HepG2 (cell line): ENCODE measurements around the gene SERINC5. TPM values are rescaled to one million over a fixed set of nuclear protein-coding genes. Genes with fewer than 3 reads are reported as not detected.

ENCODE experiments used
- ERF ChIP-seq: IDR thresholded peaks from 2 replicates; pipeline ENCODE4 v1.6.1; 2018; ENCODE audit warnings: missing biosample characterization, missing genetic modification reagents
- LCORL ChIP-seq, 2 experiments: fragments of 450-650 bp in 1 of 2; sonication (generic) in 1 of 2; formaldehyde crosslinking in 1 of 2; IDR thresholded peaks; 2 replicates each; pipeline versions ENCODE4 v1.5.0 to v1.6.1; 2017 to 2020; ENCODE audit warnings: antibody characterized with exemption in 1 of 2, missing genetic modification reagents in 1 of 2
- MXD4 ChIP-seq: IDR thresholded peaks from 2 replicates; pipeline ENCODE4 v1.6.1; 2016; ENCODE audit warnings: mild to moderate bottlenecking, missing biosample characterization, missing genetic modification reagents
- ZMYM4 ChIP-seq: sonication (generic); formaldehyde crosslinking; IDR thresholded peaks from 2 replicates; pipeline ENCODE4 v1.8.1; 2023; ENCODE audit warnings: mild to moderate bottlenecking, missing genetic modification reagents
- ZNF264 ChIP-seq: sonication (generic); formaldehyde crosslinking; IDR thresholded peaks from 2 replicates; pipeline ENCODE4 v1.4.0; 2020; ENCODE audit warnings: missing genetic modification reagents
- ZNF335 ChIP-seq: sonication (generic); formaldehyde crosslinking; IDR thresholded peaks from 2 replicates; pipeline ENCODE4 v1.4.0; 2020; ENCODE audit warnings: missing genetic modification reagents
- ZNF543 ChIP-seq: sonication (generic); formaldehyde crosslinking; IDR thresholded peaks from 2 replicates; pipeline ENCODE4 v1.4.0; 2020; ENCODE audit warnings: mild to moderate bottlenecking, missing genetic modification reagents
- polyA plus RNA-seq, 8 experiments: library from polyadenylated mRNA; depleted of rRNA in 3 of 8; stranded (reverse) in 7 of 8; unstranded in 1 of 8; fragments of >200 nt; fragmentation: Illumina TruSeq in 4 of 8; extraction: Trizol in 4 of 8; gene quantifications; 2 replicates each; pipeline versions ENCODE4 v1.2.1 to v1.2.3, GENCODE V29; 2011 to 2016; ENCODE audit warnings: low read depth in 4 of 8, missing spikeins in 1 of 8, mixed read lengths in 1 of 8; ENCODE audit not compliant: insufficient read depth in 1 of 8
- total RNA-seq, 5 experiments: library from RNA; depleted of rRNA; stranded (reverse); fragments of >200 nt; fragmentation: Illumina TruSeq; extraction: Trizol; gene quantifications; 2 replicates each; pipeline ENCODE4 v1.2.3, GENCODE V29; 2016; ENCODE audit warnings: low read depth in 1 of 5
- TF ChIP-seq, protein P1 (sequence below): sonication (generic); formaldehyde crosslinking; IDR thresholded peaks from 2 replicates; pipeline ENCODE4 v1.8.1; 2023; ENCODE audit warnings: mild to moderate bottlenecking, moderate library complexity, missing genetic modification reagents
- TF ChIP-seq, protein P2 (sequence below): sonication (generic); formaldehyde crosslinking; IDR thresholded peaks from 2 replicates; pipeline ENCODE4 v1.5.0; 2020; ENCODE audit warnings: missing genetic modification reagents
- TF ChIP-seq, protein P3 (sequence below): sonication (generic); formaldehyde crosslinking; conservative IDR thresholded peaks from 2 replicates; pipeline ENCODE4 v1.8.0; 2022; ENCODE audit warnings: mild to moderate bottlenecking, moderate library complexity, missing genetic modification reagents
- TF ChIP-seq, protein P4 (sequence below): IDR thresholded peaks from 2 replicates; pipeline ENCODE4 v1.6.1; 2016; ENCODE audit warnings: low read depth, missing genetic modification reagents, missing compliant biosample characterization
- TF ChIP-seq, protein P5 (sequence below): IDR thresholded peaks from 2 replicates; pipeline ENCODE4 v1.6.1; 2016; ENCODE audit warnings: mild to moderate bottlenecking

The SERINC5 gene
- total and polyA plus RNA-seq, 2 of the 13 experiments (the other 11 are each of a cell fraction or from before 2014, with no cell fraction given), result 17.3 to 22.8 TPM

DNA sequence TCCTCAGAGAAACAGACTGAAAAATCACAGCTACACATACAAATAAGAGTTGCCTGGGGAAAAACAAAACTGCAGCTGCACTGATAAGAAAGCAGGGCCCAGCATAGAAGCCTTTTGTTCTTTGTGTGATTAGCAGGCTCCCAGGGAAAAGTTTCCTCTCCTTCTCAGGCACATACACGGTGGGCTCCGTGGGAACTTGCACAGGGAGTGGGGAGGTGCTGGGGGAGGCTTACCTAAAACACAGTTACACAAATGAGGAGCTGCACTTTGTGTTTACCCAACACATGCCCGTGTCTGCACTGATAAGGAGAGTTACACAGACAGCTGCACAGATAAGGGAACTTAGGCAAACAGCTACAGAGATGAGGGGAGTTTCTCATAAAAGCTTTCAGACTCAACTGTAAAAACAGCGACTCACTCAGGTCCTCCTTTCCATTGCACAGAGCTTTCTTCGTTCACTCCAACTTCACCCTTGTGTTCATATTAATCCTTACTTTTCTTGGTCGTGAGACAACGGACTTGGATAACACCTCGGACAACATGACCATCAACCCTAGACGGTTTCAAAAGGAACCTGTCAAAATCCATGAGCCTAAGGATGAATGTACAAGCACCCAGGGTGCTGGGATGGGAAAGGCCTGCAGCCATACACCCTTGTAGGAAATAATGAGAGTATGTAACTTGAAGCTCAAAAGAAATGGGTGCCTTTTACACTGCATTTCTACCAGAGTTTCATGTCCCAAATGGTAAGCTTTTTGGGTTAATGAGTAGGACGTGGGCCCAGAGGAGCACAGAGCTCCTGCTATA is 50.8 kb downstream of the SERINC5 start (continued):
- TF ChIP-seq ERF (peak; percentile 77; the same call in 1 of the 2 replicates), ZMYM4 (CRISPR knock-in tag) (peak; percentile 83), ZNF335 (CRISPR knock-in tag) (peak; percentile 75; the same call in 1 of the 2 replicates), ZNF264 (CRISPR knock-in tag) (no peak), MXD4 (CRISPR knock-in tag) (peak; percentile 24; the same call in 1 of the 2 replicates), ZNF543 (CRISPR knock-in tag) (0 out of 2 replicates have a peak, but pooled peaks have one; percentile 6), LCORL (IDR thresholded peaks at IDR 0.05) (no peak), LCORL (CRISPR knock-in tag; IDR thresholded peaks at IDR 0.05) (peak; percentile 90)
- TF ChIP-seq, protein P1, sequence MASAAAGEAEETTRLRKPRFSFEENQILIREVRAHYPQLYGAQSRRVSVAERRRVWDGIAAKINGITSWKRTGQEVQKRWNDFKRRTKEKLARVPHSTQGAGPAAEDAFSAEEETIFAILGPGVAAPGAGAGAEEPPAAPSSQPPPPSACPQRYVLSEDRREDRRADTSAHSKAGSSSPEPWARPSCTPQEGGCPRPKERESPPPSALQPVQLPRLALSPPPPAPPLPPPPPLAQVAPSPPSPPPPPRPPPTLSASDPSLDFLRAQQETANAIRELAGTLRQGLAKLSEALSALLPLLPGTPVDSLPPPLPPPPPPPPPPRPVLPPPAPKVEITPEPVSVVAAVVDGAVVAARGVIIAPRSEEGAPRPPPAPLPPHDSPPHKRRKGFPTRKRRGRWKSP (CRISPR knock-in tag), result peak; percentile 27; the same call in 1 of the 2 replicates
- TF ChIP-seq, protein P2, sequence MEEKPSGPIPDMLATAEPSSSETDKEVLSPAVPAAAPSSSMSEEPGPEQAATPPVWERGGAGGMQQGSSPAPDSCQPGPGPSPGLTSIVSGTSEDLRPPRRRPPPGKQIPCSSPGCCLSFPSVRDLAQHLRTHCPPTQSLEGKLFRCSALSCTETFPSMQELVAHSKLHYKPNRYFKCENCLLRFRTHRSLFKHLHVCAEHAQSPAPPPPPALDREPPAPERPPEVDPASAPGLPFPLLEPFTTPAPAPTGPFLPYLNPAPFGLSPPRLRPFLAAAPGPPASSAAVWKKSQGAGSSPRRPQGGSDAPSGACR (CRISPR knock-in tag), result peak; percentile 76; the same call in 1 of the 2 replicates
- TF ChIP-seq, protein P3, sequence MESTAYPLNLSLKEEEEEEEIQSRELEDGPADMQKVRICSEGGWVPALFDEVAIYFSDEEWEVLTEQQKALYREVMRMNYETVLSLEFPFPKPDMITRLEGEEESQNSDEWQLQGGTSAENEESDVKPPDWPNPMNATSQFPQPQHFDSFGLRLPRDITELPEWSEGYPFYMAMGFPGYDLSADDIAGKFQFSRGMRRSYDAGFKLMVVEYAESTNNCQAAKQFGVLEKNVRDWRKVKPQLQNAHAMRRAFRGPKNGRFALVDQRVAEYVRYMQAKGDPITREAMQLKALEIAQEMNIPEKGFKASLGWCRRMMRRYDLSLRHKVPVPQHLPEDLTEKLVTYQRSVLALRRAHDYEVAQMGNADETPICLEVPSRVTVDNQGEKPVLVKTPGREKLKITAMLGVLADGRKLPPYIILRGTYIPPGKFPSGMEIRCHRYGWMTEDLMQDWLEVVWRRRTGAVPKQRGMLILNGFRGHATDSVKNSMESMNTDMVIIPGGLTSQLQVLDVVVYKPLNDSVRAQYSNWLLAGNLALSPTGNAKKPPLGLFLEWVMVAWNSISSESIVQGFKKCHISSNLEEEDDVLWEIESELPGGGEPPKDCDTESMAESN (CRISPR knock-in tag), result peak; percentile 38; the same call in 1 of the 2 replicates
- TF ChIP-seq, protein P4, sequence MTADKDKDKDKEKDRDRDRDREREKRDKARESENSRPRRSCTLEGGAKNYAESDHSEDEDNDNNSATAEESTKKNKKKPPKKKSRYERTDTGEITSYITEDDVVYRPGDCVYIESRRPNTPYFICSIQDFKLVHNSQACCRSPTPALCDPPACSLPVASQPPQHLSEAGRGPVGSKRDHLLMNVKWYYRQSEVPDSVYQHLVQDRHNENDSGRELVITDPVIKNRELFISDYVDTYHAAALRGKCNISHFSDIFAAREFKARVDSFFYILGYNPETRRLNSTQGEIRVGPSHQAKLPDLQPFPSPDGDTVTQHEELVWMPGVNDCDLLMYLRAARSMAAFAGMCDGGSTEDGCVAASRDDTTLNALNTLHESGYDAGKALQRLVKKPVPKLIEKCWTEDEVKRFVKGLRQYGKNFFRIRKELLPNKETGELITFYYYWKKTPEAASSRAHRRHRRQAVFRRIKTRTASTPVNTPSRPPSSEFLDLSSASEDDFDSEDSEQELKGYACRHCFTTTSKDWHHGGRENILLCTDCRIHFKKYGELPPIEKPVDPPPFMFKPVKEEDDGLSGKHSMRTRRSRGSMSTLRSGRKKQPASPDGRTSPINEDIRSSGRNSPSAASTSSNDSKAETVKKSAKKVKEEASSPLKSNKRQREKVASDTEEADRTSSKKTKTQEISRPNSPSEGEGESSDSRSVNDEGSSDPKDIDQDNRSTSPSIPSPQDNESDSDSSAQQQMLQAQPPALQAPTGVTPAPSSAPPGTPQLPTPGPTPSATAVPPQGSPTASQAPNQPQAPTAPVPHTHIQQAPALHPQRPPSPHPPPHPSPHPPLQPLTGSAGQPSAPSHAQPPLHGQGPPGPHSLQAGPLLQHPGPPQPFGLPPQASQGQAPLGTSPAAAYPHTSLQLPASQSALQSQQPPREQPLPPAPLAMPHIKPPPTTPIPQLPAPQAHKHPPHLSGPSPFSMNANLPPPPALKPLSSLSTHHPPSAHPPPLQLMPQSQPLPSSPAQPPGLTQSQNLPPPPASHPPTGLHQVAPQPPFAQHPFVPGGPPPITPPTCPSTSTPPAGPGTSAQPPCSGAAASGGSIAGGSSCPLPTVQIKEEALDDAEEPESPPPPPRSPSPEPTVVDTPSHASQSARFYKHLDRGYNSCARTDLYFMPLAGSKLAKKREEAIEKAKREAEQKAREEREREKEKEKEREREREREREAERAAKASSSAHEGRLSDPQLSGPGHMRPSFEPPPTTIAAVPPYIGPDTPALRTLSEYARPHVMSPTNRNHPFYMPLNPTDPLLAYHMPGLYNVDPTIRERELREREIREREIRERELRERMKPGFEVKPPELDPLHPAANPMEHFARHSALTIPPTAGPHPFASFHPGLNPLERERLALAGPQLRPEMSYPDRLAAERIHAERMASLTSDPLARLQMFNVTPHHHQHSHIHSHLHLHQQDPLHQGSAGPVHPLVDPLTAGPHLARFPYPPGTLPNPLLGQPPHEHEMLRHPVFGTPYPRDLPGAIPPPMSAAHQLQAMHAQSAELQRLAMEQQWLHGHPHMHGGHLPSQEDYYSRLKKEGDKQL (CRISPR knock-in tag), result peak; percentile 87
- TF ChIP-seq, protein P5, sequence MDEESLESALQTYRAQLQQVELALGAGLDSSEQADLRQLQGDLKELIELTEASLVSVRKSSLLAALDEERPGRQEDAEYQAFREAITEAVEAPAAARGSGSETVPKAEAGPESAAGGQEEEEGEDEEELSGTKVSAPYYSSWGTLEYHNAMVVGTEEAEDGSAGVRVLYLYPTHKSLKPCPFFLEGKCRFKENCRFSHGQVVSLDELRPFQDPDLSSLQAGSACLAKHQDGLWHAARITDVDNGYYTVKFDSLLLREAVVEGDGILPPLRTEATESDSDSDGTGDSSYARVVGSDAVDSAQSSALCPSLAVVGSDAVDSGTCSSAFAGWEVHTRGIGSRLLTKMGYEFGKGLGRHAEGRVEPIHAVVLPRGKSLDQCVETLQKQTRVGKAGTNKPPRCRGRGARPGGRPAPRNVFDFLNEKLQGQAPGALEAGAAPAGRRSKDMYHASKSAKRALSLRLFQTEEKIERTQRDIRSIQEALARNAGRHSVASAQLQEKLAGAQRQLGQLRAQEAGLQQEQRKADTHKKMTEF (CRISPR knock-in tag), result peak; percentile 79; the same call in 1 of the 2 replicates
